GM12878 (cell line): Measurements from ENCODE around the gene POU2F1. TPM values are rescaled to one million over a fixed set of nuclear protein-coding genes. Genes with fewer than 3 reads are reported as not detected.
A peak's percentile ranks its signal among the peaks of the same experiment; 100 is the strongest.

Experiments used
- E2F4 ChIP-seq: IDR thresholded peaks from 2 replicates; pipeline ENCODE4 v1.6.1; 2012; ENCODE audit warnings: low read depth, low read length, improper control_type of control experiment
- ELK1 ChIP-seq: IDR thresholded peaks from 2 replicates; pipeline ENCODE4 v1.6.1; 2012; ENCODE audit warnings: low read depth, low read length, improper control_type of control experiment
- IRF5 ChIP-seq: fragments of 450-650 bp; IDR thresholded peaks from 2 replicates; pipeline ENCODE4 v1.6.1; 2017; ENCODE audit warnings: borderline replicate concordance
- JUNB ChIP-seq: IDR thresholded peaks from 2 replicates; pipeline ENCODE4 v1.6.1; 2016; ENCODE audit warnings: antibody characterized with exemption, mild to moderate bottlenecking
- NFIC ChIP-seq: IDR thresholded peaks from 2 replicates; pipeline ENCODE4 v1.6.1; 2012; ENCODE audit warnings: low read depth, mild to moderate bottlenecking, inconsistent platforms, low read length, moderate library complexity
- NR2F1 ChIP-seq: fragments of 450-650 bp; conservative IDR thresholded peaks from 2 replicates; pipeline ENCODE4 v1.6.1; 2017; ENCODE audit warnings: mild to moderate bottlenecking
- RB1 ChIP-seq: fragments of 450-650 bp; formaldehyde crosslinking; IDR thresholded peaks from 2 replicates; pipeline ENCODE4 v1.6.1; 2017; ENCODE audit warnings: mild to moderate bottlenecking, borderline replicate concordance
- REST ChIP-seq: IDR thresholded peaks from 2 replicates; pipeline ENCODE4 v1.6.1; 2012; ENCODE audit warnings: mild to moderate bottlenecking, low read depth, low read length
- SMARCA5 ChIP-seq: fragments of 450-650 bp; IDR thresholded peaks from 2 replicates; pipeline ENCODE4 v1.6.1; 2017; ENCODE audit warnings: mild to moderate bottlenecking
- SPI1 ChIP-seq: IDR thresholded peaks from 2 replicates; pipeline ENCODE4 v1.6.1; 2011; ENCODE audit warnings: low read depth, mild to moderate bottlenecking, low read length, moderate library complexity, borderline replicate concordance; ENCODE audit not compliant: insufficient read depth
- SREBF2 ChIP-seq: IDR thresholded peaks from 2 replicates; pipeline ENCODE4 v1.6.1; 2012; ENCODE audit warnings: mild to moderate bottlenecking, low read length
- STAT1 ChIP-seq: fragments of 450-650 bp; conservative IDR thresholded peaks from 2 replicates; pipeline ENCODE4 v1.6.1; 2014; ENCODE audit warnings: antibody characterized with exemption, mild to moderate bottlenecking
- TARDBP ChIP-seq: IDR thresholded peaks from 2 replicates; pipeline ENCODE4 v1.6.1; 2016; ENCODE audit warnings: borderline replicate concordance
- YY1 ChIP-seq: IDR thresholded peaks from 2 replicates; pipeline ENCODE4 v1.6.1; 2011; ENCODE audit warnings: low read depth, mild to moderate bottlenecking, low read length
- ZBTB33 ChIP-seq: fragments of 450-650 bp; IDR thresholded peaks from 2 replicates; pipeline ENCODE4 v1.6.1; 2017; ENCODE audit warnings: mild to moderate bottlenecking
- ZNF217 ChIP-seq: fragments of 450-650 bp; IDR thresholded peaks from 2 replicates; pipeline ENCODE4 v1.6.1; 2017; ENCODE audit warnings: antibody characterized with exemption, mild to moderate bottlenecking
- ZNF592 ChIP-seq: fragments of 450-650 bp; IDR thresholded peaks from 2 replicates; pipeline ENCODE4 v1.6.1; 2017; ENCODE audit warnings: mild to moderate bottlenecking, moderate library complexity
- polyA plus RNA-seq, 11 experiments: library from polyadenylated mRNA; depleted of rRNA in 4 of 11; unstranded in 6 of 11; stranded (reverse) in 5 of 11; fragments of >200 nt; fragmentation: Nextera tagmentation in 4 of 11; fragmentation: Illumina TruSeq in 1 of 11; extraction: Ambion mirVana in 4 of 11; extraction: Trizol in 1 of 11; gene quantifications; 1 replicate in 1 of 11; 2 replicates in 10 of 11; pipeline versions ENCODE4 v1.2.1 to v1.2.3, GENCODE V29; 2011 to 2016; ENCODE audit warnings: inconsistent platforms in 2 of 11, missing spikeins in 2 of 11, low read depth in 1 of 11
- total RNA-seq, 4 experiments: library from RNA; depleted of rRNA in 3 of 4; stranded (reverse); fragments of >200 nt in 3 of 4; fragmentation: Illumina TruSeq in 1 of 4; extraction: Trizol in 1 of 4; gene quantifications; 2 replicates each; pipeline versions ENCODE4 v1.2.1 to v1.2.3, GENCODE V29; 2013 to 2021

POU2F1 gene
- total and polyA plus RNA-seq, 10 of the 15 experiments (the other 5 are each of a cell fraction or from before 2014, with no cell fraction given) = 2.5 to 21.7 (median 12.5) TPM

- TF ChIP-seq ZBTB33 = no peak
- TF ChIP-seq RB1 = no peak
- TF ChIP-seq E2F4 = no peak
- no peak for TF ChIP-seq SREBF2
- no peak for TF ChIP-seq TARDBP
- TF ChIP-seq NFIC = no peak
- TF ChIP-seq ZNF592 = no peak
- TF ChIP-seq SMARCA5 = peak; percentile 58; the same call in 1 of the 2 replicates
- TF ChIP-seq SPI1 = no peak
- no peak for TF ChIP-seq ELK1
- TF ChIP-seq JUNB = no peak
- TF ChIP-seq NR2F1 = no peak
- TF ChIP-seq YY1 = peak; percentile 89
- TF ChIP-seq STAT1 = no peak
- TF ChIP-seq REST = no peak
- no peak for TF ChIP-seq IRF5
- no peak for TF ChIP-seq ZNF217
These were observed 221.6 kb downstream of the POU2F1 start (continued) for GRCh38 chr1:167442142-167442848.
